ENCODE results near the gene PLEKHH1.

Gene PLEKHH1

GRCh38 chr14:67577181-67577808 lies 44.2 kb downstream of the PLEKHH1 start:
- DNase-seq (ENCODE audit: extremely low read depth, low read depth) = no peak
- no peak for TF ChIP-seq CTCF (IDR thresholded peaks at IDR 0.05; ENCODE audit: low read depth, low read length, missing control alignments)
- H3K4me3 ChIP-seq (replicated peaks; ENCODE audit: low read depth, low read length) = no peak overlapping the region

GRCh38 chr14:67577909-67578749 lies 45.0 kb downstream of the PLEKHH1 start:
- TF ChIP-seq CTCF (IDR thresholded peaks at IDR 0.05; ENCODE audit: low read depth, low read length, missing control alignments) = no peak

GRCh38 chr14:67579040-67579439 lies 46.0 kb downstream of the PLEKHH1 start:
- no peak for DNase-seq (ENCODE audit: extremely low read depth, low read depth)
- no peak overlapping the region for H3K4me3 ChIP-seq (replicated peaks; ENCODE audit: low read depth, low read length)
- TF ChIP-seq CTCF (IDR thresholded peaks at IDR 0.05; ENCODE audit: low read depth, low read length, missing control alignments) = no peak

More at GRCh38 chr14:67577909-67578749, 45.0 kb downstream of the PLEKHH1 start:
- no peak overlapping the region for H3K4me3 ChIP-seq (replicated peaks; ENCODE audit: low read depth, low read length)
- DNase-seq (ENCODE audit: extremely low read depth, low read depth) = no peak

- H3K4me3 ChIP-seq (replicated peaks; ENCODE audit: low read depth, low read length) = no peak overlapping the region
- no peak for DNase-seq (ENCODE audit: extremely low read depth, low read depth)
- TF ChIP-seq CTCF (IDR thresholded peaks at IDR 0.05; ENCODE audit: low read depth, low read length, missing control alignments) = no peak
Observed at GRCh38 chr14:67579636-67580035, 46.5 kb downstream of the PLEKHH1 start.

- no peak overlapping the region for H3K4me3 ChIP-seq (replicated peaks; ENCODE audit: low read depth, low read length)
- DNase-seq (ENCODE audit: extremely low read depth, low read depth) = no peak
- TF ChIP-seq CTCF (IDR thresholded peaks at IDR 0.05; ENCODE audit: low read depth, low read length, missing control alignments) = no peak
Observed at GRCh38 chr14:67580336-67581171, 47.5 kb downstream of the PLEKHH1 start.

DNA sequence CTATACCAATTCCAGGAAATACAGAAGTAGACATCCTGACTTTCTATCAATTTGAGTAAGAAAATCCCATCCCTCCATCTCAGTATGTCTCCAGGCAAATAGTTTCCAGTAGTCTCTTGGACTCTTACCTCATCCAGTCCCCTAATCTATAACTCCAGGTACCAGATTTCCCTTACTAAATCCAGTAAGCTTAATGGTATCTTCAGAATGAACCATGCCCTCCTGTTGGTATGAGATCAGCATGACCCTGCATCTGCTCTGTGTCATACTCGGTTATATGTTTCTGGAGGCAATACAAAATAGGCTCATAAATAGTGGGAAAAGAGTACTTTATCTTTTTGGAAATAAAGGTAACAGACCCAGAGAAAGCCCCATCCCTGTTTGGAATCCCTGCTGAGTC lies 48.6 kb downstream of the PLEKHH1 start:
- DNase-seq (ENCODE audit: extremely low read depth, low read depth) = no peak
- H3K4me3 ChIP-seq (replicated peaks; ENCODE audit: low read depth, low read length) = no peak overlapping the region
- TF ChIP-seq CTCF (IDR thresholded peaks at IDR 0.05; ENCODE audit: low read depth, low read length, missing control alignments) = no peak
